MM.1S (cell line): ENCODE measurements around the gene POLR3GL.

ENCODE experiments used
- CTCF ChIP-seq: fragments of 300-600 bp; sonication (generic); IDR thresholded peaks from 2 replicates; pipeline ENCODE4 v1.5.1; 2016; ENCODE audit warnings: antibody characterized with exemption, low read length, mixed read lengths
- EZH2 ChIP-seq: fragments of 300-600 bp; sonication (generic); optimal IDR thresholded peaks from 2 replicates; pipeline ENCODE3; 2017; ENCODE audit warnings: low read depth, mild to moderate bottlenecking, antibody characterized with exemption, low read length, mixed read lengths
- EZH2phosphoT487 ChIP-seq: fragments of 300-600 bp; sonication (generic); IDR thresholded peaks from 2 replicates; pipeline ENCODE4 v1.6.1; 2018; ENCODE audit warnings: antibody characterized with exemption, low read length

GRCh38 chr1:145987926-145988325 is 23.4 kb downstream of the POLR3GL start:
- TF ChIP-seq EZH2phosphoT487: no peak
- no peak for TF ChIP-seq CTCF
- TF ChIP-seq EZH2: no peak
